PC-3 (cell line): Measurements from ENCODE around the gene FASLG.

ENCODE experiments used
- EZH2 ChIP-seq: fragments of 300-600 bp; sonication (generic); IDR thresholded peaks from one replicate; pipeline ENCODE4 v1.6.1; 2017; ENCODE audit warnings: antibody characterized with exemption, mild to moderate bottlenecking, low read length; ENCODE audit not compliant: unreplicated experiment
- EZH2phosphoT487 ChIP-seq: fragments of 300-600 bp; sonication (generic); IDR thresholded peaks from 2 replicates; pipeline ENCODE4 v1.6.1; 2018; ENCODE audit warnings: mild to moderate bottlenecking, antibody characterized with exemption, low read length, borderline replicate concordance
- TF ChIP-seq, protein P1 (sequence below): fragments of 300-600 bp; sonication (generic); conservative IDR thresholded peaks from 2 replicates; pipeline ENCODE4 v1.5.1; 2017; ENCODE audit warnings: antibody characterized with exemption, low read depth, mild to moderate bottlenecking, low read length

- TF ChIP-seq, protein P1, sequence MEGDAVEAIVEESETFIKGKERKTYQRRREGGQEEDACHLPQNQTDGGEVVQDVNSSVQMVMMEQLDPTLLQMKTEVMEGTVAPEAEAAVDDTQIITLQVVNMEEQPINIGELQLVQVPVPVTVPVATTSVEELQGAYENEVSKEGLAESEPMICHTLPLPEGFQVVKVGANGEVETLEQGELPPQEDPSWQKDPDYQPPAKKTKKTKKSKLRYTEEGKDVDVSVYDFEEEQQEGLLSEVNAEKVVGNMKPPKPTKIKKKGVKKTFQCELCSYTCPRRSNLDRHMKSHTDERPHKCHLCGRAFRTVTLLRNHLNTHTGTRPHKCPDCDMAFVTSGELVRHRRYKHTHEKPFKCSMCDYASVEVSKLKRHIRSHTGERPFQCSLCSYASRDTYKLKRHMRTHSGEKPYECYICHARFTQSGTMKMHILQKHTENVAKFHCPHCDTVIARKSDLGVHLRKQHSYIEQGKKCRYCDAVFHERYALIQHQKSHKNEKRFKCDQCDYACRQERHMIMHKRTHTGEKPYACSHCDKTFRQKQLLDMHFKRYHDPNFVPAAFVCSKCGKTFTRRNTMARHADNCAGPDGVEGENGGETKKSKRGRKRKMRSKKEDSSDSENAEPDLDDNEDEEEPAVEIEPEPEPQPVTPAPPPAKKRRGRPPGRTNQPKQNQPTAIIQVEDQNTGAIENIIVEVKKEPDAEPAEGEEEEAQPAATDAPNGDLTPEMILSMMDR, result no peak
- TF ChIP-seq EZH2, result no peak
- no peak for TF ChIP-seq EZH2phosphoT487
These were observed 21.3 kb downstream of the FASLG start for GRCh38 chr1:172680244-172680643.
